ENCODE data around the gene ASXL2.

Gene ASXL2

GRCh38 chr2:25799301-25799700, 79.0 kb downstream of the ASXL2 start:
- DNase-seq (ENCODE audit: low read depth) = no peak

DNA sequence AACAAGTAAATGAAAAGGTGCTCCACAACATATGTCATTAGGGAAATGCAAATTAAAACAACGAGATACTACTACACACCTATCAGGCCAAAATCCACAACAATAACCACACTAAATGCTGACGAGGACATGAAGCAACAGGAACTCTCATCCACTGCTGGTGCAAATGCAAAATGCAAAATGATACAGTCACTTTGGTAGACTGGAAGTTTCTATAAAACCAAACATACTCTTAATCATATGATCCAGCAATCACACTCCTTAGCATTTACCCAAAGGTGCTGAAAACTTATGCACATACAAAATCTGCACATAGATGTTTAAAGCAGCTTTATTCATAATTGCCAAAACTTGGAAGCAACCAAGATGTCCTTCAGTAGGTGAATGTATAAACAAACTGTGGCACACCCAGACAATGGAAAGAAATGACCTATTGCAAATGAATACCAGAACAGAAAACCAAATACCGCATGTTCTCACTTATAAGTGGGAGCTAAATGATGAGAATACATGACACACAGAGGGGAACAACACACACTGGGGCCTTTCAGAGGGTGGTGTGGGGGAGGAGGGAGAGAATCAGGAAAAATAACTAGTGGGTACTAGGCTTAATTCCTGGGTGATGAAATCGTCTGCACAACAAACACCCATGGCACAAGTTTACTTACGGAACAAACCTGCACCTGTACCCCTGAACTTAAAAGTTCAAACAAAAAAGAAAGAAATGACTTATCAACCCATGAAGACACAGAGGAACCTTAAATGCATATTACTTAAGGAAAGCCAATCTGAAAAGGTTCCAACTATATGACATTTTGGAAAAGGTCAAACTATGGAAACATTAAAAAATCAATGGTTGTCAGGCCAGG, 80.4 kb downstream of the ASXL2 start:
- no peak for DNase-seq (ENCODE audit: low read depth)

- DNase-seq (ENCODE audit: low read depth) = no peak
Measured at GRCh38 chr2:25794544-25795276, 83.6 kb downstream of the ASXL2 start.

DNA sequence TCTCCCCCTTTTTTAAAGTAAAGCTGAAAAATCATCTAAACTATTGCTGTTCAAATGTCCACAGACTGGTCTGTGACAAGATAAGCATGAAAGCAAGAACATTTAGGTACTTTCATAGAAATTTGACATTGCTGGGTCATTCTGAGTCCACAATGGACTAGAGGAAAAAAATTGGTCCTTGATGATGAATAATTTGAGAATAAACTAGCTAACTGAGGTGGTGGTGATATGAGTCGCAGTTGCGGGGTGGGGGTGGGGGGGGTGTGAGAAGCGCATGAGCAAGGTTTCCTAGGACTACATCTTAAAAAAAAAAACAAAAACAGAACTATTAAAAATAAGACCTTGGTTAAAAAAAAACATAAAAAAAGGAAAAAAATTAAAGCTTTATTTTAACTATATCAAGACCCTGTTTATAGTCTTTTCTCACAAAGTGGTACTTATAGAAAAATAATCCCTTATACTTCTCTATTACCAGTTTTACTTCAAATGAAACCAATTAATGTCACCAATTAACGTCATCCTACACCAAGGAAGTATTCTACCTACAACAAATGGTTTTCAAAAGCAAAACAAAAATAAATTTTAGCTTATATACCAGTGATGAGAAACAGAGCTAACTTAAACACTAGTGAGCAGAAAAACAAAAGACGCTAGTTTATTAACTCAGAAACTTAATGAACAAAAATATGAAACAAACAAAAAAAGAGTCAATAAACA, 88.1 kb downstream of the ASXL2 start:
- no peak for DNase-seq (ENCODE audit: low read depth)

DNA sequence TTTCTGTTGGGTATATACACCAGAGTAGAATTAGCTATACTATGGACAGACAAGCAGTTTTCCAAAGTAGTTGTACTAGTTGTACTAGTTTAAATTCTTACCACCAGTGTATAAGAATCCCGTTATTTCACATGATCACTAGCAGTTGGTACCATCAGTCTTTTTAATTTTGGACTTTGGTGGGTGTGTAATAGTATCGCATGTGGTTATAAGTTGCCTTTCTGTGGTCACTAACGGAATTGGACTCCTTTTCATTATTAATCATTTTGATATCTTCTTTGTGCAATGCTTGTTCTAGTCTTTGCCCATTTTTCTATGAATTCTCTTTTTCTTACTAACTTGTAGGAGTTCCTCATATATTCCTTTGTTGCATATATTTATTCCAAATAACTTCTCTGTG, 89.8 kb downstream of the ASXL2 start:
- DNase-seq (ENCODE audit: low read depth) = no peak

DNA sequence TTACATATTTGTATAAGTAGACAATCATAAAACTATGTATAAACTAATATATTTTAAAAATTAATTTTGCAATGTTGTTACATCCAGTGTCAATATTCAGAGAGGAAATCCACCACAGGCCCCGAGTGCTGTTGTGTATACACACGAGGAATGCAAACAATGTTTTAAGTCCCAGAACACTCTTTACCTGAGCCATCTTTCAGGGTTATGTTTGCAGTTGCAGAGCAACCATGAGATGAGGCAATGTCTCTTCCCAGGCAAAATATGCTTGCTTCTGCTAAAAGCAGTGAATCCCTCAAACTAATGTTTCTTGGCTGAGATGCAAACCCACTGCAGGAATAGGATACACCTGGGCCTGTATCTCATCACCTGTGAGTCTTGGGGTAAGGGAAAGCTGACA, 91.3 kb downstream of the ASXL2 start:
- DNase-seq (ENCODE audit: low read depth) = no peak

GRCh38 chr2:25784404-25784803, 93.9 kb downstream of the ASXL2 start:
- DNase-seq (ENCODE audit: low read depth) = no peak

GRCh38 chr2:25777077-25777476, 101.2 kb downstream of the ASXL2 start:
- no peak for DNase-seq (ENCODE audit: low read depth)

DNA sequence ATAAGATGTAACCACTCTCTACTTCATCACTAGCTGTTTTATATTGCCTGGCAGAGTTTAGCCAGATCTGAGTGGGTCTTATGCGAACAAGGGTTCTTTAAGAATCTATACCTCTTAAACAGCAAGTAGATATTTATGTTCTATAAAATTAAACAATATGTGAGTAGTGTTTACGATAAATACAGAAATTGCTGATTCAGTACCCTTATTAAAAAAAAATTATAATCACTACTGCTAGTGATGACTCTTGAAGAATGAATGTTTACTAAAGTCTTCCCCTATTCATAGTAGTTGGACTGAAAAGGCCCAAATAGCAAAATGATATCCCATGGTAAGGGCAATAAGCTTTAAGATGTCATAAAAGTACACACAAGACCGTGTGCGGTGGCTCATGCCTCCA, 106.2 kb downstream of the ASXL2 start:
- no peak for DNase-seq (ENCODE audit: low read depth)

DNA sequence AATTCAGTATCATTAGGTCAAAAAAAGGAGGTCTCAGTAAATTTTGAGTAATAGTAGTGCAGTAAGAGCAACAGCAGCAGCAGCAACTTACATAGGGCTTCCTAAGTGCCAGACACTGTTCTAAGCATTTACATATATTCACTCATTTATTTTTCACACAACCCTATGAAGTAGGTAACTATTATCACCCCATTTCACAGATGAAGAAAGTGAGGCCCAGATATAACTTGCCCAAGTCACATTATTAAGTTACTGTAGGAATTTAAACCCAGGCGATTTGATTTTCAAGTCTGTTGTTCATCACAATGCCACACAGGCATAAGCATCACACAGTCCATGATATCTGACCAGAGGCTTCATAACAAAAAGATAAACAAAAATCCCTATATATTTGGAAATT, 114.7 kb downstream of the ASXL2 start:
- DNase-seq (ENCODE audit: low read depth) = no peak

DNA sequence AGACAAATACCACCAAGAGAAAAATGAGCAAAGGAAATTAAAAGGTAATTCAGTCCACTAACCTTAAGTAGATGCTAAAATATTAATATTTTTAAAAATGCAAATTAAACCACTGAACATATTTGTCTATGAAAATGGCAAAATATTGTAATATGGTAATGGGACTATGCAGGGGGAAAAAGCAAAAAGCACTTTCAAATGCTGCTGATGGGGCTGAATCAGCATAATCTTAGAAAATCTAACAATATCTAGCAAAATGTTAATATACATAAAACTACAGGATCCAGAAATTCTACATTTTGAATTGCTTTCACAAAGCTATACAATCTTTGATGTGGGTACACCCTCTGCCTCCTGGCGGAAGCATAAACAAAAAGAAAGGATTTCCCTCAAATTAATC, 118.0 kb downstream of the ASXL2 start:
- DNase-seq (ENCODE audit: low read depth) = no peak

DNA sequence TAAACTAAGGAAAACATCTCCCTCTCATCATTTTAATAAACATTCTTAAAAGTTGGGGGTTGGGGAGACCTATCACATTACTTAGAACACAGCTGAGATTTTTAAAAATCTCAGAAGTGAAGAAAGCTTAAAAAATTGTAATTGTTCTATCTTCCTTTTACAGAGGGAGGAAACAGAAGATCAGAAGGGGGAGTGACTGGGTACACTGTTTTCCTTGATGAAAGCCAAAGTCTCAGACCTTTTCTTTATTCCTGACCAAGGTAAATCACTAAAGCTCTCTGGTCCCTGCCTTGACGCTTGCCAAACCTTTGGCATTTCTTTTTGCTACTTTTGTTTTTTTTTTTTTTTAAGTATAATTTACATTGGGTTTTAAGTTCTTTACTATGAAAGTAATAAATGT, 119.9 kb downstream of the ASXL2 start:
- DNase-seq (ENCODE audit: low read depth) = no peak

DNA sequence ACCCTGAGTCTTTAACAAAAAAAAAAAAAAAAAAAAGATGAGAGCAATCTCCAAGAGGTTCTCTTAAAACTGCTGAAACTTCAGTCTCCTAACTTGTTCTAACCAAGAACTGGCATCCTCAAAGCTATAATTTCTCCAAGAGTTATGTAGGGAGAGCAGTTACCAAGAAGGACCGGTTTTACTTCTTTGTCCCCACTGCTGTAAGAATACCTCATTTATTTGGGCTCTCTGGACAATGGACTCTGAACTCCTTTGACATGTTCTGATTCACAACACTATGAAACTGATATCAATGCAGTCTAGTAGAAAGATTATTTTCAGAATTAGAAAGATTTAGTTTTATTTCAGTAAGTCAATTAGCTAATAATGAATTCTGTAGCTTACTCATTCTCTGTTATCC, 120.4 kb downstream of the ASXL2 start:
- no peak for DNase-seq (ENCODE audit: low read depth)

DNA sequence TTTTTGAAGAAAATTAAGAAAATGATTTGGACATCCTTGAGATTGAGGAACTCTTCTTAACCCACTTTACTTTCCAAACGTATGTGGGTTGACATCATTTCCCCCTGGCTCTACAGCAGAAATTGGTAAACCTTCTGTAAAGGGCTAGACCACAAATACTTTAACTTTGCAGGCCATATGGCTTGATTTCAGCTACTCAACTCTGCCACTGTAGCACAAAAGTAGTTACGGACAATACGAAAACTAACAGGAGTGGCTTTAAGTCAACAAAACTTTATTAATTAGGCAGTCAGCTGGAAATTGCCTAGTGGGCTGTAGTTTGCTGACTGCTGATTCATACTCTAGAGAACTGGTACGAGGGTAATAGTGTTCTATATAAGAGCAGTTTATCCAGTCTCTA, 121.8 kb downstream of the ASXL2 start:
- no peak for DNase-seq (ENCODE audit: low read depth)

- no peak for DNase-seq (ENCODE audit: low read depth)
Measured at GRCh38 chr2:25749676-25750075, 128.6 kb downstream of the ASXL2 start.

DNA sequence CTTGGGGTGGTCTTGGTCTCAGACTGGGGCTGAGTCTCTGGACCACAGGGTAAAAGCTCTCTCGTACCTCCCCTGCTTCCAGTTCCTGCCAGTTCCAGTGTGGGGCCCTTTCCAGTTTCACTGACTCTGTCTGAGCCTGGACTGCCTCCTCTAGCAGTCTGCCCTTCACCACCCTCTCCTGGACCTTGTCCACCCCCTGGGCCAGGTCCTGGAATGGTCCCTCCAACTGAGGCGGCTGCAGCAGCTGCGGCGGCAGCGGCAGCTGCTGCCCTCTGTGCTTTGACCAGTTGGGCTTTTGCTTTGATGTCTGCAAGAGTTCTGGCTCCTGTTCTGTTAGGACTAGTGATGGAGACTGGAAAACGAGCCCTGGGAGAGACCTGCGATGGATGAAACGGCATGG, 134.2 kb downstream of the ASXL2 start:
- DNase-seq (ENCODE audit: low read depth) = no peak

DNA sequence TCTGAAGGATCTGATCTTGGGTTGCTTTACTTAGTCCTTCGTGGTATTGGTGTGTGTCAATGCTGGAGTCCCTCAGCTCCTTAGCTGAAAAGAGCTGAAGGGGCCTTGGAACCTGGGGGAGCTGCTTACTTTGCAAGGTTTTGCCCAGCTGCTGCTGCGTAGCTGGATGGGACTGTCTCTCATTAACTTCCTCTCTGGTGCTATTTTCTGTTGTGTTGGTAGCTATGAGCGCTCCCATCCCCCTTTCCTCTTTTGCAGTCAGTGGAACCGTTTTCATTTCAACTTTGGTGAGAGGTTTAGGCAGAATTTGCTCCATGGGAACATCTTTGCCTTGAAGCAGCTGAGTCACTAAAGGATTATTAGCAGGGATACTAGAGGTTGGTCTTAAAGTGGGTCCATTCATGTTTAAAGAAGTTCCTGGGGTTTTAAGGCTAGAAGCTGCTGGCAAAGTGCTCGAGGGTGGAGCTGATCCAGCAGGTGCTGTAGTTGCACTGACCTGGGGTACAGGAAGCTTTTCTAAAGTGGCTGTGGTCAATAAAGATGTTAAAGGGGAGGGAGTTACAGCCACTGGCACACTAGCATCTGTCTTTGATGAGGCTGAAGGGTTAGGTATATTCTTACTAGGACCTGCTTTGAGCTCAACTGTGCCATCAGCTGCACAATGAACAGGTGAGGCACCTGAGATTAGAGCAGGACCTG, 135.0 kb downstream of the ASXL2 start:
- DNase-seq (ENCODE audit: low read depth) = no peak

DNA sequence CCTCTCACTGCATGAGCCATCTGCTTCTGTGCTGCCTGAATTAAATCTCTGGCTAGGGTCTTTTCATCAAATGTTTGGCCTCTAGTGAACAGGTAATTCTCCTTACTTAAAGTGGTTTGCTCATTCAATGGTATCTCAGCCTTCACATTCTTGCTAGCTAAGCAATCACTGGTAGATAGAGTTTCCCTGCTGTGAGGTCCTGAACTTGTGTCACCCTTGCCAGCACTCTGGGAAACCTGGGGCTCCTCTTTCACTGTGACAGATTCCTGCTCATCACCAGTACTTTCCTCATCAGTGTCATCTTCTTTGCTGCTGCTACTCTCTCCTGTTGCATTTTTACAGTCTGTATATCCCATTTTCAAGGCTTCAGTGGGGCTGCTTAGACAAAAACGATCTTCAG, 135.8 kb downstream of the ASXL2 start:
- no peak for DNase-seq (ENCODE audit: low read depth)

- DNase-seq (ENCODE audit: low read depth) = no peak
Measured at GRCh38 chr2:25740810-25741381, 137.4 kb downstream of the ASXL2 start.

DNA sequence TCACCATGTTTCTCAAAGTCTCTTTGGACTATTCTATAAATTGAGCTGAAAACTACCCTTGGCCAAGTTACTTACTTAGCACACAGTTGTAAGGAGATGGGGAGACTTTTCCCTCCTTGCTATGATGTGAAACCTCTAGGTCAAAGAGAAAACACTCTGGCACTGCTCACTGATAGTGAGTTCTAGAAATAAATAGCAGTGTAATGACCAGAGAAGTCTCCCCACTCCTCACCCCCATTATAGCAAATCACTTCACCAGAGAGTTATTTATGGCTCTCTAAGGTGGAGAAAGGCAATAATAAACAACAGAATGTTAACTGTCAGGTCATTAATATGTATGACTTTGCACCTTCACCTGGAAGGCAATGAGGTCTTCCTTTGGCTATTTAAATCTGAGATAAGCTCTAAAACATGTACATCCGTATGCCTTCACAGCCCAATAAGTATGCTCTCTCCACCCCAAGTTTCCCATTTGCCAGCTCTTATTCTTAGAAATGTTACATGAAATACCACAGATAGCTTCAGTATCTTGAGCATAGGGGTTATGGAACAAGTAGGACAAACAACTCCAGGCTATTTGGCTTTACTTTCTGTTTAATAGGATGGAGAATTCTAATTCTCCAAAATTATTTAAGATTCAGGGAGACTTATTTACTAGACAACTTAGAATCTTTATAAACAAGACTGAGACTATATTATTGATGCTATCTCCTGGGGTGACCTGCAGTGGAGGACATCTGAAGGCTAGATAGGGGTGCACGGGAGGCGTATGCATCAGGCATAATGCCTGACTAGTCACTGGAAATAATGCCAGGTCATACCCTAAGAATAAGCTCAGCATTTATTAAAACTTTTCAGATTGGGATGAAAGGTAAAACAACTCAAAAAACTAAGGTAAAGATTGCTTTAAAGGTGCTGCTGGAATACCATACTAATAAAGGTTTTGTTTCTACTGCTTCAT, 139.6 kb downstream of the ASXL2 start:
- no peak for DNase-seq (ENCODE audit: low read depth)

Data from fibroblast of gingiva (primary cell).